GM12878 (cell line): ENCODE measurements around the gene GOLGA6L10. TPM values are rescaled to one million over a fixed set of nuclear protein-coding genes. Genes with fewer than 3 reads are reported as not detected.

ENCODE experiments used
- ATAC-seq: fragments of 200-7000 bp; cut with Tn5 transposase; 3 replicates; pipeline ENCODE4 v1.9.1; 2020; ENCODE audit warnings: mild to moderate bottlenecking, moderate library complexity
- BruUV-seq: library from RNA; stranded (reverse); fragments of 400-500 nt; replicated peaks from 2 replicates; lab custom pipeline; 2021; lab: Mats Ljungman, UMichigan
- CTCF ChIA-PET: fragments of 300-600 bp; sonication (Branson Sonifier 250); formaldehyde crosslinking; extraction: SDS; loops from one replicate; lab custom pipeline; 2021; ENCODE audit warnings: inconsistent platforms; lab: Yijun Ruan, JAX
- POLR2A ChIA-PET: fragments of 350-600 bp; formaldehyde crosslinking; extraction: SDS; loops from one replicate; lab custom pipeline; 2021; ENCODE audit warnings: inconsistent platforms; lab: Charles Lee
- RAD21 ChIA-PET: fragments of 300-600 bp; sonication (Branson Sonifier 250); formaldehyde crosslinking; loops from one replicate; lab custom pipeline; 2023; ENCODE audit warnings: antibody characterized with exemption; ENCODE audit not compliant: unreplicated experiment; lab: Charles Lee
- SMC1A ChIA-PET: fragments of 300-600 bp; sonication (Branson Sonifier 250); formaldehyde crosslinking; loops from one replicate; lab custom pipeline; 2023; ENCODE audit not compliant: unreplicated experiment, uncharacterized antibody; lab: Charles Lee
- DNase-seq: peaks from one replicate; pipeline ENCODE4 v3.0.0-alpha.2; 2011; ENCODE audit warnings: low read depth, low spot score
- FAIRE-seq: peaks from 3 replicates; lab custom pipeline; 2011; peaks lifted over from hg19 to GRCh38; lab: Jason Lieb, UNC
- H2AFZ ChIP-seq: 2 replicates; pipeline ENCODE4 v1.6.0; 2011; ENCODE audit warnings: low read depth, low read length, control low read depth; ENCODE audit not compliant: control insufficient read depth
- H3K27ac ChIP-seq: 2 replicates; pipeline ENCODE4 v1.5.1; 2011; ENCODE audit warnings: control low read depth; ENCODE audit not compliant: control insufficient read depth, insufficient read depth
- H3K27me3 ChIP-seq, 2 experiments: replicated peaks in 1 of 2; 2 replicates each; pipeline versions ENCODE4 v1.6.0 to v1.6.1; 2011; ENCODE audit warnings: low read length in 1 of 2; ENCODE audit not compliant: control insufficient read depth in 2 of 2, insufficient read depth in 2 of 2
- H3K36me3 ChIP-seq, 2 experiments: 2 replicates each; pipeline ENCODE4 v1.5.1; 2011; ENCODE audit warnings: low read length in 1 of 2; ENCODE audit not compliant: control insufficient read depth in 2 of 2, insufficient read depth in 2 of 2
- H3K4me1 ChIP-seq: 2 replicates; pipeline ENCODE4 v1.6.1; 2011; ENCODE audit warnings: mild to moderate bottlenecking, low read length, moderate library complexity, mixed read lengths; ENCODE audit not compliant: control insufficient read depth, insufficient read depth
- H3K4me2 ChIP-seq: 2 replicates; pipeline ENCODE4 v1.6.0; 2011; ENCODE audit warnings: control low read depth; ENCODE audit not compliant: control insufficient read depth, insufficient read depth
- H3K4me3 ChIP-seq: fragments of 200-600 bp; sonication (generic); 2 replicates; pipeline ENCODE4 v1.5.1; 2016
- H3K79me2 ChIP-seq: 2 replicates; pipeline ENCODE4 v1.6.0; 2011; ENCODE audit warnings: low read length; ENCODE audit not compliant: control insufficient read depth, insufficient read depth
- H3K9ac ChIP-seq: 2 replicates; pipeline ENCODE4 v1.8.0; 2011; ENCODE audit warnings: low read length, control low read depth, mixed read lengths; ENCODE audit not compliant: control insufficient read depth, insufficient read depth
- H3K9me3 ChIP-seq: replicated peaks from 3 replicates; pipeline ENCODE4 v1.5.1; 2011; ENCODE audit warnings: mild to moderate bottlenecking, low read length; ENCODE audit not compliant: control insufficient read depth, insufficient read depth
- H4K20me1 ChIP-seq: 2 replicates; pipeline ENCODE4 v1.6.0; 2011; ENCODE audit not compliant: control insufficient read depth, insufficient read depth
- BHLHE40 ChIP-seq, 2 experiments: fragments of 450-650 bp in 1 of 2; IDR thresholded peaks; 2 replicates each; pipeline ENCODE4 v1.6.1; 2011 to 2017; ENCODE audit warnings: low read depth in 2 of 2, borderline replicate concordance in 1 of 2, improper control_type of control experiment in 1 of 2, low read length in 1 of 2, mild to moderate bottlenecking in 1 of 2
- BRCA1 ChIP-seq: IDR thresholded peaks from 2 replicates; pipeline ENCODE4 v1.6.1; 2011; ENCODE audit warnings: low read depth, low read length, improper control_type of control experiment
- CHD1 ChIP-seq: IDR thresholded peaks from 2 replicates; pipeline ENCODE4 v1.6.1; 2012; ENCODE audit warnings: low read depth, low read length, improper control_type of control experiment
- CHD4 ChIP-seq: fragments of 200-600 bp; sonication (generic); IDR thresholded peaks from 2 replicates; pipeline ENCODE4 v1.6.1; 2016; ENCODE audit warnings: mild to moderate bottlenecking
- EZH2 ChIP-seq: IDR thresholded peaks from 2 replicates; pipeline ENCODE4 v1.6.1; 2012; ENCODE audit warnings: low read depth, mild to moderate bottlenecking, control low read depth, inconsistent platforms, low read length, borderline replicate concordance; ENCODE audit not compliant: control insufficient read depth
- HCFC1 ChIP-seq: fragments of 150-350 bp; IDR thresholded peaks from 2 replicates; pipeline ENCODE4 v1.6.1; 2014; ENCODE audit warnings: low read length
- HDAC6 ChIP-seq: fragments of 200-600 bp; sonication (generic); IDR thresholded peaks from one replicate; pipeline ENCODE4 v1.8.0; 2017; ENCODE audit warnings: antibody characterized with exemption; ENCODE audit not compliant: unreplicated experiment
- HDGF ChIP-seq: fragments of 450-650 bp; IDR thresholded peaks from 2 replicates; pipeline ENCODE4 v1.6.1; 2016; ENCODE audit warnings: antibody characterized with exemption
- JUND ChIP-seq: IDR thresholded peaks from 2 replicates; pipeline ENCODE4 v1.6.1; 2012; ENCODE audit warnings: low read depth, mild to moderate bottlenecking, low read length, improper control_type of control experiment, moderate library complexity
- MYC ChIP-seq: IDR thresholded peaks from 2 replicates; pipeline ENCODE4 v1.6.1; 2011; ENCODE audit warnings: mild to moderate bottlenecking, low read length, moderate library complexity, inconsistent platforms; ENCODE audit not compliant: insufficient read depth, insufficient replicate concordance, insufficient read length, severe bottlenecking
- NR2F1 ChIP-seq: fragments of 450-650 bp; conservative IDR thresholded peaks from 2 replicates; pipeline ENCODE4 v1.6.1; 2017; ENCODE audit warnings: mild to moderate bottlenecking
- POU2F2 ChIP-seq: IDR thresholded peaks from 3 replicates; pipeline ENCODE4 v1.6.1; 2011; ENCODE audit warnings: low read depth, mild to moderate bottlenecking, low read length, borderline replicate concordance
- RAD21 ChIP-seq: IDR thresholded peaks from 2 replicates; pipeline ENCODE4 v1.6.1; 2011; ENCODE audit warnings: mild to moderate bottlenecking, low read depth, low read length, moderate library complexity; ENCODE audit not compliant: insufficient read depth
- RAD51 ChIP-seq: fragments of 450-650 bp; IDR thresholded peaks from 2 replicates; pipeline ENCODE4 v1.6.1; 2016; ENCODE audit warnings: moderate library complexity, mild to moderate bottlenecking, inconsistent platforms
- SREBF2 ChIP-seq: IDR thresholded peaks from 2 replicates; pipeline ENCODE4 v1.6.1; 2012; ENCODE audit warnings: mild to moderate bottlenecking, low read length
- SUPT20H ChIP-seq: IDR thresholded peaks from 2 replicates; pipeline ENCODE4 v1.6.1; 2011; ENCODE audit warnings: low read depth, mild to moderate bottlenecking, low read length, moderate library complexity, borderline replicate concordance; ENCODE audit not compliant: control insufficient read depth
- TCF7 ChIP-seq: IDR thresholded peaks from 2 replicates; pipeline ENCODE4 v1.6.1; 2014; ENCODE audit warnings: antibody characterized with exemption, borderline replicate concordance
- WGBS: methylation state at CpG from one replicate; pipeline ENCODE4 v1.1.6; 2016; ENCODE audit warnings: low lambda C conversion rate; ENCODE audit not compliant: insufficient replicate concordance, insufficient coverage; ENCODE audit errors: missing lambda C conversion rate; 5-methylcytosine and 5-hydroxymethylcytosine counted together
- in situ Hi-C: fragments of 300-500 bp; cut with MboI; formaldehyde crosslinking; loops from 9 replicates; pipeline ENCODE4 v1.14.3; 2018; ENCODE audit warnings: mixed read lengths
- intact Hi-C: fragments of 100-400 bp; cut with micrococcal nuclease; formaldehyde crosslinking; loops from one replicate; pipeline ENCODE4 v1.14.2; 2022; ENCODE audit not compliant: unreplicated experiment
- polyA plus RNA-seq, 11 experiments: library from polyadenylated mRNA; depleted of rRNA in 4 of 11; unstranded in 6 of 11; stranded (reverse) in 5 of 11; fragments of >200 nt; fragmentation: Nextera tagmentation in 4 of 11; fragmentation: Illumina TruSeq in 1 of 11; extraction: Ambion mirVana in 4 of 11; extraction: Trizol in 1 of 11; gene quantifications; 1 replicate in 1 of 11; 2 replicates in 10 of 11; pipeline versions ENCODE4 v1.2.1 to v1.2.3, GENCODE V29; 2011 to 2016; ENCODE audit warnings: inconsistent platforms in 2 of 11, missing spikeins in 2 of 11, low read depth in 1 of 11
- total RNA-seq, 4 experiments: library from RNA; depleted of rRNA in 3 of 4; stranded (reverse); fragments of >200 nt in 3 of 4; fragmentation: Illumina TruSeq in 1 of 4; extraction: Trizol in 1 of 4; gene quantifications; 2 replicates each; pipeline versions ENCODE4 v1.2.1 to v1.2.3, GENCODE V29; 2013 to 2021
- TF ChIP-seq, protein P1 (sequence below): IDR thresholded peaks from 2 replicates; pipeline ENCODE4 v1.6.1; 2012; ENCODE audit warnings: low read depth, low read length, improper control_type of control experiment
- TF ChIP-seq, protein P2 (sequence below): IDR thresholded peaks from 2 replicates; pipeline ENCODE4 v1.6.1; 2012; ENCODE audit warnings: low read length, inconsistent platforms
- TF ChIP-seq, protein P3 (sequence below): fragments of 450-650 bp; formaldehyde crosslinking; IDR thresholded peaks from 2 replicates; pipeline ENCODE4 v1.4.0; 2022; ENCODE audit warnings: mild to moderate bottlenecking, moderate library complexity

Gene GOLGA6L10
- total and polyA plus RNA-seq, 10 of the 15 experiments (the other 5 are each of a cell fraction or from before 2014, with no cell fraction given) = 0.68 to 6.7 (median 1.3) TPM

DNA sequence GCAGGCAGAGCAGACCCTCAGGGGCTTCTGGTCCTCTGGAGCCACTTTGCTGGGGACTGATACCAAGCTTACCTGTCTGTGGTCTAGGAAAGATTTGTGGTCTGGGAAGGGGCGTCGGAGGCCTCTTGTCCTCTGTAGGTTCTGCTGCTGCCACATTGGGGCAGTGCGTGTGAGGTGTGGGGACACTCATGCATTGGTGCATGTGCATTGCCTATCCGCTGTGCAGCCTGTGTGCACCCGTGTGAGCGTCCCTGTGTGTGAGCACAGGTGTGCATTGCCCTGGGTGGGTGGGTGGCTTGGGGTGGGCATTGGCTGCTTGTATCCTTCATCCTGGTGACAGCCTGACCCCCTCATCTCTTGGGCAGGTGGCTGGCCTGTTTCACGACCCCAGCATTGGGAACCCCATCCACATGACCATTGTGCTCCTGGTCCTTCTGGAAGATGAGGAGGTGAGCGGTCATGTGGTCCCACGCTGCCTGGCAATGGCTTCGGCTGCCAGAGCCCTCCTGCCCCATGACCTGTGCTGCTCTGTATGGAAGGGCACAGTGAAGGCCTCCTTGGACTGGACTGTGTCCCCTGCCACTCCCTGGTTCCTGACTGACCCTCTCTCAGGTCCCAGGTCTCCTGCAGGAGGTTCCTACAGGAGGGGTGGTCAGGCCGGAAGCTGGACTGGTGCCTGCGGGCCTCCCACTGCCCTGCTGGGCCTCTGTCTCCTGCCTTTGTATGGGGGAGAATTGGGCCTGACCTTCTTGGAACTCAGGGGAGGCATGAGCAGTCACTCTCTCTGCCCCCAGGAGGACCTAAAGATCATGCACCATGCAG, 45.1 kb downstream of the GOLGA6L10 start:
- BruUV-seq = no TSS peak
- no peak for TF ChIP-seq BHLHE40 (IDR thresholded peaks at IDR 0.05; ENCODE audit: borderline replicate concordance in 1 of 2, low read depth in 2 of 2, low read length in 1 of 2)
- TF ChIP-seq HDAC6 = no peak
- no peak for TF ChIP-seq HCFC1
- TF ChIP-seq EZH2 = no peak
- TF ChIP-seq, protein P1, sequence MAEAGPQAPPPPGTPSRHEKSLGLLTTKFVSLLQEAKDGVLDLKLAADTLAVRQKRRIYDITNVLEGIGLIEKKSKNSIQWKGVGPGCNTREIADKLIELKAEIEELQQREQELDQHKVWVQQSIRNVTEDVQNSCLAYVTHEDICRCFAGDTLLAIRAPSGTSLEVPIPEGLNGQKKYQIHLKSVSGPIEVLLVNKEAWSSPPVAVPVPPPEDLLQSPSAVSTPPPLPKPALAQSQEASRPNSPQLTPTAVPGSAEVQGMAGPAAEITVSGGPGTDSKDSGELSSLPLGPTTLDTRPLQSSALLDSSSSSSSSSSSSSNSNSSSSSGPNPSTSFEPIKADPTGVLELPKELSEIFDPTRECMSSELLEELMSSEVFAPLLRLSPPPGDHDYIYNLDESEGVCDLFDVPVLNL = no peak
- no peak for TF ChIP-seq JUND
- TF ChIP-seq CHD1 = no peak
- no peak for TF ChIP-seq POU2F2
- no peak for TF ChIP-seq RAD51
- TF ChIP-seq, protein P2, sequence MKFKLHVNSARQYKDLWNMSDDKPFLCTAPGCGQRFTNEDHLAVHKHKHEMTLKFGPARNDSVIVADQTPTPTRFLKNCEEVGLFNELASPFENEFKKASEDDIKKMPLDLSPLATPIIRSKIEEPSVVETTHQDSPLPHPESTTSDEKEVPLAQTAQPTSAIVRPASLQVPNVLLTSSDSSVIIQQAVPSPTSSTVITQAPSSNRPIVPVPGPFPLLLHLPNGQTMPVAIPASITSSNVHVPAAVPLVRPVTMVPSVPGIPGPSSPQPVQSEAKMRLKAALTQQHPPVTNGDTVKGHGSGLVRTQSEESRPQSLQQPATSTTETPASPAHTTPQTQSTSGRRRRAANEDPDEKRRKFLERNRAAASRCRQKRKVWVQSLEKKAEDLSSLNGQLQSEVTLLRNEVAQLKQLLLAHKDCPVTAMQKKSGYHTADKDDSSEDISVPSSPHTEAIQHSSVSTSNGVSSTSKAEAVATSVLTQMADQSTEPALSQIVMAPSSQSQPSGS = no peak
- TF ChIP-seq HDGF = no peak
- no peak for TF ChIP-seq BRCA1
- TF ChIP-seq, protein P3, sequence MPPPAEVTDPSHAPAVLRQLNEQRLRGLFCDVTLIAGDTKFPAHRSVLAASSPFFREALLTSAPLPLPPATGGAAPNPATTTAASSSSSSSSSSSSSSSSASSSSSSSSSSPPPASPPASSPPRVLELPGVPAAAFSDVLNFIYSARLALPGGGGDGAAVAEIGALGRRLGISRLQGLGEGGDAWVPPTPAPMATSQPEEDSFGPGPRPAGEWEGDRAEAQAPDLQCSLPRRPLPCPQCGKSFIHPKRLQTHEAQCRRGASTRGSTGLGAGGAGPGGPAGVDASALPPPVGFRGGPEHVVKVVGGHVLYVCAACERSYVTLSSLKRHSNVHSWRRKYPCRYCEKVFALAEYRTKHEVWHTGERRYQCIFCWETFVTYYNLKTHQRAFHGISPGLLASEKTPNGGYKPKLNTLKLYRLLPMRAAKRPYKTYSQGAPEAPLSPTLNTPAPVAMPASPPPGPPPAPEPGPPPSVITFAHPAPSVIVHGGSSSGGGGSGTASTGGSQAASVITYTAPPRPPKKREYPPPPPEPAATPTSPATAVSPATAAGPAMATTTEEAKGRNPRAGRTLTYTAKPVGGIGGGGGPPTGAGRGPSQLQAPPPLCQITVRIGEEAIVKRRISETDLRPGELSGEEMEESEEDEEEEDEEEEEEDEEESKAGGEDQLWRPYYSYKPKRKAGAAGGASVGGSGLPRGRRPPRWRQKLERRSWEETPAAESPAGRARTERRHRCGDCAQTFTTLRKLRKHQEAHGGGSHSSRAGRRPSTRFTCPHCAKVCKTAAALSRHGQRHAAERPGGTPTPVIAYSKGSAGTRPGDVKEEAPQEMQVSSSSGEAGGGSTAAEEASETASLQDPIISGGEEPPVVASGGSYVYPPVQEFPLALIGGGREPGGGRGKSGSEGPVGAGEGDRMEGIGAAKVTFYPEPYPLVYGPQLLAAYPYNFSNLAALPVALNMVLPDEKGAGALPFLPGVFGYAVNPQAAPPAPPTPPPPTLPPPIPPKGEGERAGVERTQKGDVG = no peak
- no peak for TF ChIP-seq SUPT20H
- no peak for TF ChIP-seq SREBF2
- no peak for TF ChIP-seq TCF7
- no peak for TF ChIP-seq NR2F1
- no peak for TF ChIP-seq CHD4
- no peak for TF ChIP-seq RAD21
- TF ChIP-seq MYC = no peak
- TF ChIP-seq, all 136 proteins: peak for 0
- Histone ChIP-seq H3K4me1 (no peaks in the 10 kb centered on the region), H3K27ac (no peak overlapping the region), H4K20me1 (no peaks in the 10 kb centered on the region), H3K27me3 (0 out of 4 replicates have a peak, but pooled peaks cover 0 to 3% of the 10 kb centered on the region in 2 experiments), H3K36me3 (no peaks in the 10 kb centered on the region), H3K9me3 (no peaks in the 10 kb centered on the region), H3K4me2 (no peak overlapping the region), H3K9ac (no peak overlapping the region), H3K79me2 (no peaks in the 10 kb centered on the region), H3K4me3 (no peak overlapping the region), H2AFZ (no peak overlapping the region)
- DNase-seq = no peak
- ATAC-seq = no peak
- no peak for FAIRE-seq
- in situ Hi-C loops = no loop called here
- ChIA-PET RAD21 (no interaction called here), SMC1A (no interaction called here), CTCF (no interaction called here), POLR2A (no interaction called here)
- intact Hi-C loops = no loop called here
- WGBS = 54% methylated on average over 12 of the region's 12 CpGs
